Stimulated activated CD4-positive, alpha-beta T cell treated with anti-CD3 and anti-CD28 coated beads, Interleukin-1b, Interleukin-23, amount 100 ng/mL, for 24 hours (primary cell): ENCODE data around the gene PLCB1.

ENCODE experiments used
- DNase-seq, 4 experiments: peaks; one replicate each; pipeline ENCODE4 v3.0.0-alpha.2; 2020; ENCODE audit warnings: low read depth in 4 of 4, low spot score in 1 of 4

PLCB1 gene

GRCh38 chr20:8909596-8909995, 777.5 kb downstream of the PLCB1 start:
- DNase-seq = no peak

GRCh38 chr20:8912096-8912495, 780.0 kb downstream of the PLCB1 start:
- no peak for DNase-seq

- no peak for DNase-seq
Observed at GRCh38 chr20:8912731-8913130, 780.7 kb downstream of the PLCB1 start.

GRCh38 chr20:8913456-8913855, 781.4 kb downstream of the PLCB1 start:
- no peak for DNase-seq

- DNase-seq = no peak
Observed at GRCh38 chr20:8914421-8914820, 782.4 kb downstream of the PLCB1 start.

GRCh38 chr20:8917084-8917483, 785.0 kb downstream of the PLCB1 start:
- DNase-seq = no peak

- no peak for DNase-seq
Observed at GRCh38 chr20:8918145-8918544, 786.1 kb downstream of the PLCB1 start.

- DNase-seq = no peak
Observed at GRCh38 chr20:8924539-8924938, 792.5 kb downstream of the PLCB1 start.

- no peak for DNase-seq
Observed at GRCh38 chr20:8930726-8931125, 798.7 kb downstream of the PLCB1 start.

GRCh38 chr20:8932192-8933165, 800.4 kb downstream of the PLCB1 start:
- no peak for DNase-seq

GRCh38 chr20:8933381-8933807, 801.3 kb downstream of the PLCB1 start:
- no peak for DNase-seq

- DNase-seq = no peak
Observed at GRCh38 chr20:8934362-8934761, 802.3 kb downstream of the PLCB1 start.
